ENCODE data around the gene PUM1.
"Not testable (repeated sequence)": the region's sequence is repeated elsewhere in the genome, so short reads cannot be mapped to it uniquely, and the experiment has no call there.

Gene PUM1, protein sequence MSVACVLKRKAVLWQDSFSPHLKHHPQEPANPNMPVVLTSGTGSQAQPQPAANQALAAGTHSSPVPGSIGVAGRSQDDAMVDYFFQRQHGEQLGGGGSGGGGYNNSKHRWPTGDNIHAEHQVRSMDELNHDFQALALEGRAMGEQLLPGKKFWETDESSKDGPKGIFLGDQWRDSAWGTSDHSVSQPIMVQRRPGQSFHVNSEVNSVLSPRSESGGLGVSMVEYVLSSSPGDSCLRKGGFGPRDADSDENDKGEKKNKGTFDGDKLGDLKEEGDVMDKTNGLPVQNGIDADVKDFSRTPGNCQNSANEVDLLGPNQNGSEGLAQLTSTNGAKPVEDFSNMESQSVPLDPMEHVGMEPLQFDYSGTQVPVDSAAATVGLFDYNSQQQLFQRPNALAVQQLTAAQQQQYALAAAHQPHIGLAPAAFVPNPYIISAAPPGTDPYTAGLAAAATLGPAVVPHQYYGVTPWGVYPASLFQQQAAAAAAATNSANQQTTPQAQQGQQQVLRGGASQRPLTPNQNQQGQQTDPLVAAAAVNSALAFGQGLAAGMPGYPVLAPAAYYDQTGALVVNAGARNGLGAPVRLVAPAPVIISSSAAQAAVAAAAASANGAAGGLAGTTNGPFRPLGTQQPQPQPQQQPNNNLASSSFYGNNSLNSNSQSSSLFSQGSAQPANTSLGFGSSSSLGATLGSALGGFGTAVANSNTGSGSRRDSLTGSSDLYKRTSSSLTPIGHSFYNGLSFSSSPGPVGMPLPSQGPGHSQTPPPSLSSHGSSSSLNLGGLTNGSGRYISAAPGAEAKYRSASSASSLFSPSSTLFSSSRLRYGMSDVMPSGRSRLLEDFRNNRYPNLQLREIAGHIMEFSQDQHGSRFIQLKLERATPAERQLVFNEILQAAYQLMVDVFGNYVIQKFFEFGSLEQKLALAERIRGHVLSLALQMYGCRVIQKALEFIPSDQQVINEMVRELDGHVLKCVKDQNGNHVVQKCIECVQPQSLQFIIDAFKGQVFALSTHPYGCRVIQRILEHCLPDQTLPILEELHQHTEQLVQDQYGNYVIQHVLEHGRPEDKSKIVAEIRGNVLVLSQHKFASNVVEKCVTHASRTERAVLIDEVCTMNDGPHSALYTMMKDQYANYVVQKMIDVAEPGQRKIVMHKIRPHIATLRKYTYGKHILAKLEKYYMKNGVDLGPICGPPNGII

DNA sequence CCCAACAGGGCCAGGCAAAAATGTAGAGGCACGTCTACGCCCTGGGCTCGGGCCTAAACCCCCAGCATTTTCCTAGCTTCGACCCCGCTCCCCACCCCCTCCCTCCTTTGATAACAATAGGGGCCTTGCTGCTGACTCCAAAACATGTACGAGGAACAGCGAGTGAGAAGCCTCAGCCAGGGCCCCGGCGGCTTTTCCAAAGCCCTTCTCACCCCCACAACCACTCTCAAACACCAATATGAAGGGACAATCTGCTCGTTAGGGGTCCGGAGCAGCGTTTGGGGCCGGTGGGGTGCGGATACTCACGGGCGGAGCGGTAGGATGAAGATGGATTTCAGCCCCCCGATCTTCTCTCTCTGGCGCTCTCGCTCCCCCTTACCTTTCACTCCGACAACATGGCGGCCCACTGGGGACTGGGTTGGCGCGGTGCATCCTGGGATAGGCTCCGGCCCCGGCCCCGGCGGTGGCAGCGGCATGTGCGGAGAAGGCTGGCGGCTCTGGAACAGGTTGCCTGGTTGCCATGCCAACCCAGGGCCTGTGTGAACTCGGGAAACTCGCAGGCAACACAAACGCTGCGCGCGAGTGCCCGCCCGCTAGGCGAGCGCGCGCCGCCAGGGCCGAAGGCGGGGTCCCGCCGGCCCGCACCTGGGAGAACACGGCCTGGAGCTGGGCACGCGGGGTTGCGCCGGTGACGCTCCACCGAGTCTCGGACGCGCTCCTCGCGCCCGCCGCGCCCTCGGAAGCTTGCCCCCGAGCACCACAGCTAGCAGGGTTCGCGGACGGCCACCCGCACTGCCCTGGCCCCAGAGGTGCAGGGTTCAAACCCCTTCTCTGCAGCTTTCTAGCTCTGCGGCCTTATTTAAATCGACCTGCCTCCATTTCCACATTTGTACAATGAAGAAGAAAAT is at the start of gene PUM1:
Gene PUM1, minus strand, starts transcription at position 408 of the 908 bp plus-strand sequence. CDS start 6,151 bp downstream, outside the sequence.
- peak; percentile 99 for DNase-seq

GRCh38 chr1:31112266-31112935 is 46.9 kb upstream of the PUM1 start:
- DNase-seq, result no peak

GRCh38 chr1:31111290-31111951 is 45.9 kb upstream of the PUM1 start:
- DNase-seq, result no peak

DNA sequence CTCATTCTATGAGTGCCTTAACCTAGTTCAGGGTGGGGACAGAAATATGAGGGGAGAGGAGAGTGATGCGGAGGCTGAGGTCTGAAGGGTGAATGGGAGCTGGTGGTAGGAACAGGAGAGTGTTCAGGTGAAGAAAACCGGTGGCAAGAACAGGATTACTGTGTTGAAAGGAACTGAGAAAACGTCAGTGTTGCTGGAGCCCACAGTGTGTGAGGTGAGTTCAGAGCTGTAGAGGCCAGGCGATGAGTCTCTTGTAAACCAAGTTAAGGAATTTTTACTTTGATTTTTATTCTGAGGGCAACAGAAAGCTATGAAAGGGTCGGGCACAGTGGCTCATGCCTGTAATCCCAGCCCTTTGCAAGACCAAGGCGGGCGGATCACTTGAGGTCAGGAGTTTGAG is 45.3 kb upstream of the PUM1 start:
- DNase-seq, result no peak

DNA sequence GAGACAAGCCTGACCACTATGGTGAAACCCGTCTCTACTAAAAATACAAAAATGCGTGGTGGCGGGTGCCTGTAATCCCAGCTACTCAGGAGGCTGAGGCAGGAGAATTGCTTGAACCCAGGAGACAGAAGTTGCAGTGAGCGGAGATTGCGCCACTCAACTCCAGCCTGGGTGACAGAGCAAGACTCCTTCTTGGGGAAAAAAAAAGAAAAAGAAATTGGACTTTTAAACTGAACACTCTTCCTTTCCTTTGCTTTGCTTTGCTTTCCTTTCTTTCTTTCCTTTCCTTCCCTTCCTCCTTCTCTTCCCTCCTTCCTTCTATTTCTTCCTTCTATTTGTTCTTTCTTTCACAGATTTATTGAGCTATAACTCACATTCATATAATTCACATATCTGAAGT is 43.3 kb upstream of the PUM1 start:
- no peak for DNase-seq

DNA sequence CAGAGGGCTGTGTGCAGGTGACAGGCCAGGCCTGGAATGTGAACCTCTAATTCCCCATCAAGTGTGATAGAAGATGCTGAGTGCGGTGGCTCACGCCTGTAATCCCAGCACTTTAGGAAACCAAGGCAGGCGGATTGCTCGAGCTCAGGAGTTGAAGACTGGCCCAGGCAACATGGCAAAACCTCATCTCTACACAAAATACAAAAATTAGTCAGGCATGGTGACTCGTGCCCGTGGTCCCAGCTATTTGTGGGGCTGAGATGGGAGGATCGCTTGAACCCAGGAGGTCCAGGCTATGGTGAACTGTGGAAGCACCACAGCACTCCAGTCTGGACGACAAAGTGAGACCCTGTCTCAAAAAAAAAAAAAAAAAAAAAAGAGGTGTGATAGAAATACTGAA is 40.1 kb upstream of the PUM1 start:
- DNase-seq, result no peak

GRCh38 chr1:31102501-31102950 is 37.0 kb upstream of the PUM1 start:
- DNase-seq, result no peak

DNA sequence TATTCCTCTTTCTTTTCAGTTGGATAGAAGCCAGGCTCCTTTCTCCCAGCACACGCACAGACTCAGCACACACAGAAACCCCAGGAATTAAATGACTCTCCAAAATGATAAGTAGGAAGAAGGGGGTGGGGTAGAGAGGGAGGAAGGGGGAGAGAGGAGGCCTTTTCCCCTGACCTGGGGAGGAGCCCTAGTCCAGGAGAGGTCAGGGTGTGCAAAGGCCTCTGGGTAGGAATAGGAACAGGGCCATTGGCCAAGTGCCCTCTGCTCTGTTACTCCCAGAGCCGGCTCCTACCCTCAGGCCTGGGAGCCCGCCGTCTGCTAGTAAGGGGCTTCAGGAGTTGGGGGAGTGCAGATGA is 35.6 kb upstream of the PUM1 start:
- no peak for DNase-seq

DNA sequence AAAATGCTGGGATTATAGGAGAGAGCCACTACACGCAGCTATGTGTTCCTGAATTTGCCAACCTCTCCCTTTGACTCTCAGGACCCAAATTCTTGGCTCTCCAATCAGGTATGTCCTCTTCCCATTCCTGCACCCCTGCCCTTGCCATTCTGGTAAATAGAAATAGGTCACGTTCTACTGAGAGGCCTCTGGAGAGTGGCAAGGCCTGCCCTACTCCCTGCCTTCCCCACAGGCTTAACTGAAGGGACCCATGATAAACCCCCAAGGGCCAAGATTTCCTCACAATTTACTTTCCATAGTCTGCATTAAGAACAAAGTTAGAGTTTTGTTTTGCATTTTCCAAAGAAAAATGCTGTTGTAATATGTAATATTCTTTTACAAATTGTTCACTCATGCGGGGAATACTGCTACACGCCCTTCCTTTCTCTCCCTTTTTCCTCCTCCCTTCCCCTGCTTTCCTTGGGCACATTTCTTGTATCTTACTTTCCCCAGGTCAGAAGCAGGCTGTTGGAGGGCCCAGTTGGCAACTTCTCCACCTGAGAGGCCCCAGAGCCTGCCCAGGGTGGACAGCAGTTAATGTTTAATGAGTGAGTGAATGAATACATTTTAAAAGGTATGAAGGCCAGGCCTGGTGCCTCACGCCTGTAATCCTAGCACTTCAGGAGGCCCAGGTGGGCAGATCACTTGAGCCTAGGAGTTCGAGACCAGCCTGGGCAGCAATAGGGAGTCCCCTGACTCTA is 33.9 kb upstream of the PUM1 start:
- DNase-seq, result no peak

DNA sequence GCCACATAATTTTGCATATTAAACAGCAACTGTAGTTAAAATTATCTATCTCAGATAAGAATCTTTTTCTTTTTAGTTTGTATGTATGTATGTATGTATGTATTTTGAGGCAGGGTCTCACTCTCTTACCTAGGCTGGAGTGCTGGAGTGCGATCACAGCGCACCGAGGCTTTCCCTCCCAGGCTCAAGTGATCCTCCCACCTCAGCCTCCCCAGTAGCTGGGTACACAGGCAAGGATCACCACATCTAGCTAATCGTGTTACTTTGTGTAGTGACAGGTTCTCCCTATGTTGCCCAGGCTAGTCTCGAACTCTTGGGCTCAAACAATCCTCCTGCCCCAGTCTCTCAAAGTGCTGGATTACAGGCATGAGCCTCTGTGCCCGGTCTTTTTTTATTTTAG is 30.5 kb upstream of the PUM1 start:
- no peak for DNase-seq

GRCh38 chr1:31095298-31095981 is 29.9 kb upstream of the PUM1 start:
- no peak for DNase-seq

GRCh38 chr1:31088081-31088480 is 22.6 kb upstream of the PUM1 start:
- DNase-seq, result not testable (repeated sequence)

- no peak for DNase-seq
Measured at GRCh38 chr1:31084782-31085569, 19.5 kb upstream of the PUM1 start.

GRCh38 chr1:31082385-31082784 is 16.9 kb upstream of the PUM1 start:
- no peak for DNase-seq

DNA sequence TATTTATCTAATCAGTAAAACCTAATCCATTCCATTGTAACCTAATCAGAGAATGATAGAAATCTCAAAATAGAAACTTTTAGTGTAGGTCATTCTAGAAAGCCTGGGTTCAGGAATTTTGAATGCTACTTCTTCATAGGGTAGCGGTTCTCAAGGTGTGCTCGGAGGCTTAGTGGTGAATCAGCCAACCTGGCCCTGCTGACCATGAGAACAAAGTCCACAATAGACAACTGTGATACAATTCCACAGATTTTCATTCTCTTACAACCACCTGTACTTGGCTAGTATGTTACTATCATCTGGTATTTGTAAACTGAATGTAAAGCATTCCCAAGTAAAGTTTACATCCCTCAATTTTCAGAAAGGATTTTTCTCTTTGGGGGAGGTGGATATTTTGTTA is 7.5 kb upstream of the PUM1 start:
- DNase-seq, result no peak

DNA sequence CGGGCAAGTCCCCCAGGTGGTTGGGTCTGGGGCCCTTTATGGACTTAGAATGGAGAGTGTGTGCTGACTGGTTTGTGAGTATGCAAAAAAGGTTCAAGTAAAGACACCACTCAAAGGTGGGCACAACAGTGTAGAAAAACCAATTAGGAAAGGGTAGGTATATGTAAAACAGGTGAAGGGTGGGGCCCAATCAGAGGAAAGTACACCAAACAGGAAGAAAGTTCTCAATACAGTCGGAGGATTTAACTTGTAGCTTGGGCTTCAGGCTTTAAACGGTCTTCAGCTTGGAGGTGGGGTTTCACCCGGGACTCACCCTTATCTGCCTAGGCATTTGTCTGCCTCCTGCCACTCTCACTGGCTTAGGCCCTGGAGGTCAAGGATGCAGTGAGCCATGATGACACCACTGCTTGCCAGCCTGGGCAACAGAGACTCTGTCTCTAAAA is 6.8 kb upstream of the PUM1 start:
- DNase-seq, result no peak

DNA sequence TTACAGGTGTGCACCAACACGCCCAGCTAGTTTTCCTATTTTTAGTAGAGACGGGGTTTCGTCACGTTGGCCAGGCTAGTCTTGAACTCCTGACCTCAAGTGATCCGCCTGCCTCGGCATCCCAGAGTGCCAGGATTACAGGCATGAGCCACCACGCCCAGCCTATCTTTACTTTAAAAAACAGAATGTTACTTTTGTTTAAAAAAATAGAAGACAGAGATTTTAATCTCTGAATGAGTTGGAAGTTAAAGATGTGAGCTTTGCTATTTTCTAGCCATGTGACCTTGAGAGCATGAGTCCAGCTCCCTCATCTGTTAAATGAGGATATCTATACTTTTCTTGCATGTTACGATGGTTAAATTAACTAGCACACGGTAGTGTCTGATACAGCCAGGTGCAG is 3.9 kb upstream of the PUM1 start:
- no peak for DNase-seq

GRCh38 chr1:31064718-31065309 is 703 bp downstream of the PUM1 start:
- DNase-seq, result no peak
